Left lung (tissue), 10 donors: ENCODE results near the gene PKP4. TPM values are rescaled to one million over a fixed set of nuclear protein-coding genes. Genes with fewer than 3 reads are reported as not detected.

ENCODE experiments used
- ATAC-seq: fragments of 200-7000 bp; cut with Tn5 transposase; one replicate; pipeline ENCODE4 v1.9.1; 2020; ENCODE audit warnings: moderate library complexity
- DNase-seq, 4 donors: peaks; one replicate each; pipeline ENCODE4 v3.0.0-alpha.2; 2013 to 2020
- H3K27ac ChIP-seq, 2 donors: fragments of 200-600 bp; sonication (generic) in 1 of 2; one replicate each; pipeline versions ENCODE4 v1.5.0 to v1.8.0; 2020 to 2021
- H3K27me3 ChIP-seq, 2 donors: fragments of 200-600 bp; sonication (generic) in 1 of 2; one replicate each; pipeline versions ENCODE4 v1.5.0 to v1.8.0; 2020 to 2021
- H3K36me3 ChIP-seq, 2 donors: fragments of 200-600 bp; sonication (generic) in 1 of 2; one replicate each; pipeline versions ENCODE4 v1.5.0 to v1.8.0; 2020 to 2021
- H3K4me1 ChIP-seq, 2 donors: fragments of 200-600 bp; one replicate each; pipeline ENCODE4 v1.8.0; 2021
- H3K4me3 ChIP-seq, 2 donors: fragments of 200-600 bp; sonication (generic) in 1 of 2; one replicate each; pipeline versions ENCODE4 v1.5.0 to v1.8.0; 2020 to 2021; ENCODE audit warnings: mild to moderate bottlenecking in 1 of 2
- H3K9me3 ChIP-seq, 2 donors: fragments of 200-600 bp; sonication (generic) in 1 of 2; one replicate each; pipeline versions ENCODE4 v1.5.0 to v1.8.0; 2020 to 2021
- intact Hi-C, 2 donors: fragments of 100-400 bp; cut with DNase I; formaldehyde crosslinking; loops; one replicate each; pipeline versions ENCODE4 v1.11.2 to v1.14.2; 2022
- polyA plus RNA-seq, 6 donors: library from polyadenylated mRNA; unstranded; fragments of 120-200 nt; gene quantifications; one replicate each; pipeline ENCODE4 v1.2.1, GENCODE V29; 2013; ENCODE audit not compliant: insufficient read length in 6 of 6
- total RNA-seq, 2 donors: library from RNA; stranded (reverse); fragmentation: NEBNext Ultra II Directional; extraction: Animal tissue kit (Norgen Biotek cat#: 25700); gene quantifications; one replicate each; pipeline ENCODE4 v1.2.1, GENCODE V29; 2021
- TF ChIP-seq, protein P1 (sequence below), 2 donors: fragments of 200-600 bp; sonication (generic) in 1 of 2; IDR thresholded peaks; one replicate each; pipeline versions ENCODE4 v1.5.0 to v1.8.0; 2021; ENCODE audit warnings: antibody characterized with exemption in 2 of 2
- donor health status: DM: no; HTN: yes; CAD: no.
- donor health status: DM: no; HTN: no; CAD: no.

Gene PKP4
- total and polyA plus RNA-seq, 8 donors, result 48.3 to 129 (median 110) TPM

DNA sequence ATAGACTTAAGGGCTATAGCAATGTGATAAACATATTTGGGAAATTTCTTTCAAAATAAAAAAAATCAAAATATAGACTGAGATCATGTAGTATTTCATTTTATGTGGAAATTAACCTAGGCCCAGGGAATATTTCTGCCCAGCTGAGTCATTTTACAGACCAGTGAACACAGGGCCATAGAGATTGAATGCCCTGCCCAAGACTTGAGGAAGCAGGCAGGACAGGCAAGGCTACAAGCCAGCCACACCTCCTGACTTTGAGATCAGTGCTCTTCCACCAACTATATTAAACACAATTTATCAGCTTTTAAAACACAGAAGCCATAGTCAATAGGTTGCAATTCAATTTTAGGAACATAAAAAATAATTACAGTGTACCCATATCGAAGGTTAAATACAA, 13.1 kb upstream of the PKP4 start:
- ATAC-seq (no peak), DNase-seq (no peak)
- H3K27ac ChIP-seq, result no peak overlapping the region
- intact Hi-C loops, result no loop called here
- H3K9me3 ChIP-seq, result peaks cover 0 to 5% of the 10 kb centered on the region in 2 donors
- no peaks in the 10 kb centered on the region for H3K36me3 ChIP-seq
- no peaks in the 10 kb centered on the region for H3K27me3 ChIP-seq
- no peak overlapping the region for H3K4me3 ChIP-seq
- TF ChIP-seq, protein P1, sequence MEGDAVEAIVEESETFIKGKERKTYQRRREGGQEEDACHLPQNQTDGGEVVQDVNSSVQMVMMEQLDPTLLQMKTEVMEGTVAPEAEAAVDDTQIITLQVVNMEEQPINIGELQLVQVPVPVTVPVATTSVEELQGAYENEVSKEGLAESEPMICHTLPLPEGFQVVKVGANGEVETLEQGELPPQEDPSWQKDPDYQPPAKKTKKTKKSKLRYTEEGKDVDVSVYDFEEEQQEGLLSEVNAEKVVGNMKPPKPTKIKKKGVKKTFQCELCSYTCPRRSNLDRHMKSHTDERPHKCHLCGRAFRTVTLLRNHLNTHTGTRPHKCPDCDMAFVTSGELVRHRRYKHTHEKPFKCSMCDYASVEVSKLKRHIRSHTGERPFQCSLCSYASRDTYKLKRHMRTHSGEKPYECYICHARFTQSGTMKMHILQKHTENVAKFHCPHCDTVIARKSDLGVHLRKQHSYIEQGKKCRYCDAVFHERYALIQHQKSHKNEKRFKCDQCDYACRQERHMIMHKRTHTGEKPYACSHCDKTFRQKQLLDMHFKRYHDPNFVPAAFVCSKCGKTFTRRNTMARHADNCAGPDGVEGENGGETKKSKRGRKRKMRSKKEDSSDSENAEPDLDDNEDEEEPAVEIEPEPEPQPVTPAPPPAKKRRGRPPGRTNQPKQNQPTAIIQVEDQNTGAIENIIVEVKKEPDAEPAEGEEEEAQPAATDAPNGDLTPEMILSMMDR (IDR thresholded peaks at IDR 0.05), result no peak
- no peaks in the 10 kb centered on the region for H3K4me1 ChIP-seq

- intact Hi-C loops, result loop anchor here in 1 of 2 donors (10.0 kb wide), 1 partner anchor 272 kb away; no protein-coding TSS in a partner anchor
- TF ChIP-seq, protein P1 (IDR thresholded peaks at IDR 0.05), result peak in 1 of 2 donors; percentile 5
- H3K4me3 ChIP-seq, result peak overlapping the region; percentile 87 to 97
- H3K4me1 ChIP-seq, result peaks cover 0 to 44% of the 10 kb centered on the region in 2 donors
- peak; percentile 51 for ATAC-seq
- peak overlapping the region; percentile 86 to 94 for H3K27ac ChIP-seq
- peak; percentile 58 to 91 (median 70) for DNase-seq
- H3K9me3 ChIP-seq, result no peaks in the 10 kb centered on the region
- no peaks in the 10 kb centered on the region for H3K36me3 ChIP-seq
- no peaks in the 10 kb centered on the region for H3K27me3 ChIP-seq
Measured at GRCh38 chr2:158457092-158457825, 507 bp downstream of the PKP4 start.

DNA sequence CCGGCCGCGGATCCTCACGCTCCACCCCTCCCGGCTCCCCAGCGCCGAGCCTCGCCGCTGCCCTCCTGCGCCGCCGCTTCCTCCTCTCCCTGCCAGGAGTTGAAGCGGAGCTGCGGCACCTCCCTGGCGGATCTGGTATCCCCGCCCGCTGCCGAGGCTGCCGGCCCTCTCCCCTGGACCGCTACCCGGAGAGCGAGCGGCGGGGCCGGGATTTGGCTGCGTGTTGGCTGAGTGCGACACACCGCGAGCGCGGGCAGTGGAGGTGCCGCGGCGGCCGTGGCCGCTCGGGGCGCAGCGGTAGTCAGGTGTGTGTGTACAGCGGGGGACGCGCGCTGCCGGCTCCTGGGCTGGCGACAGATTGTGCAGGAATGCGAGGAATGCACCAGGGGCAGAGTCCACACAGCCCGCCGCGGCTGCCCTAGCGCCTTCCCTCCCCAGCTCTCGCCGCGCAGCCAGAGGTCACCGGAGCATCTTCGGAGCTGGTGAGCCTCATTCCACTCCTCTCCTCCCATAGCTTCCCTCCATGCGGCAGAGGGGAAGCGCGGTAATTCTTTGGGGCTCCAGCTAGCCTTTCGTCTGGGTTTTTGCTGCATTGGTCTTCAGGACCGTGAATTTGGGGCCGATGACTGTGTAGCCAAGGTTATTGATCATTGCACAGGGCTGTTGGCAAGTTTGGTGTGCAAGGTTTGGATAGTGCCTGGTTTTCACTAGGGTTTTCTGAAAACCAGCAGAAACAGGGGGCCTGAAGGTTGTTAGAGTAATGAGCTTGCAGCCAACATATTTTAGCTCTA, 1.3 kb downstream of the PKP4 start:
- DNase-seq (peak; percentile 66 to 95 (median 78)), ATAC-seq (peak; percentile 83)
- H3K27me3 ChIP-seq, result no peaks in the 10 kb centered on the region
- TF ChIP-seq, protein P1 (IDR thresholded peaks at IDR 0.05), result peak; percentile 5 to 15
- intact Hi-C loops, result loop anchor here in 1 of 2 donors (10.0 kb wide), 1 partner anchor 273 kb away; no protein-coding TSS in a partner anchor
- H3K4me3 ChIP-seq, result peak overlapping the region; percentile 87 to 97
- H3K27ac ChIP-seq, result peak overlapping the region; percentile 86 to 94
- no peaks in the 10 kb centered on the region for H3K36me3 ChIP-seq
- no peaks in the 10 kb centered on the region for H3K9me3 ChIP-seq
- peaks cover 0 to 44% of the 10 kb centered on the region in 2 donors for H3K4me1 ChIP-seq

DNA sequence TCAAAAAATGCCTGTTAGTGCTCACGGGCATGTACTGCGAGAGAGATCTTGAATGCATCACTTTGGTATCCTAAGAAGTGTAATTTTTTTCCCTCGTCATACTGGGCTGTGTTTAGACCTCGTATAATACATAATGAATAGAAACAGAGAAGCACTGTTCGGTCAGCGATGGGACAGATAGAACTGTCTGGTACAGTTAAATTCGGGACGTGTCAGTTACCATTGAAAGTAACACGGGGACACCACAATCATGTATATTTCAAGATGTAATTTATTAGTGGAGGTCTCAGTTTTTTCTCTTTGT, 1.8 kb downstream of the PKP4 start:
- H3K27me3 ChIP-seq, result no peaks in the 10 kb centered on the region
- intact Hi-C loops, result loop anchor here in 1 of 2 donors (10.0 kb wide), 1 partner anchor 274 kb away; no protein-coding TSS in a partner anchor

More for the DNA sequence above, 1.8 kb downstream of the PKP4 start:
- TF ChIP-seq, protein P1 (IDR thresholded peaks at IDR 0.05), result no peak
- Histone ChIP-seq H3K9me3 (no peaks in the 10 kb centered on the region), H3K4me3 (peak overlapping the region; percentile 87 to 97), H3K27ac (peak overlapping the region in 1 of 2 donors; percentile 86), H3K4me1 (peaks cover 0 to 47% of the 10 kb centered on the region in 2 donors), H3K36me3 (no peaks in the 10 kb centered on the region)
- DNase-seq, result no peak
- ATAC-seq, result no peak
